Measurements from ENCODE around the gene TAOK1.

DNA sequence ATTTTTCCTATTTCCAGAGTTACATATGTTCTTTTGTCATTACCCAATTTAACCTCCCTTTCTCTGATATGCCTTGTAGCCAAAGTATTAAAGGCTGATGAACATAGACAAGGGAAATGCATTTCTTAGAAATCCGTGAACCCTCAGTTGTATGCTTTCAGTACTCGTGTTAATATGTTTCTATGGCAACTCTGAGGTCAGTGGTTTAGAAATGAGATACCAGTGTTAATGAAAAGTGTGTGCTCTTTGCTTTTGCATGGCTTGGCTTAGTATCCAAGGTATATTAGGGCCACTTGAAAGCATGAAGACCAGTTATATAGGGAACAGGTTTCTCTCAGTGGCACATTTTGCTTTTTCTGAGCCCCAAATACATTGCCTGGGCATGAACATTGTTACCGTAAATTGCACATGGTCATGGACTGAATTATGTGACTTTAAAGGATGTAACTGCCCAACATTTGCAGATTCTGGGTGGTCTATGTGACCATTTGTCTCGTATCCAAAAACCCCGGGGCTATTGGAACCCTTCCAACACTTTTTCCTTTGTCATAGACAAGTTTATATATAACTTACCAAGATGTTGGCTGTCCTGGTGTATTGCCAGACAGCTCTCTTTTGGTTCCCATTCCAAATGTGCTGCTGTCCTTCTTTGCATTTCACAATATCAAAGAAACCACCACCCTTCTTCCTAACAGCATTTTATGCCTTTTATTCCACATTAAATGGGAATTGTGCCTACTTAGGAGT, 159.2 kb downstream of the TAOK1 start:
- TF ChIP-seq, protein P1, sequence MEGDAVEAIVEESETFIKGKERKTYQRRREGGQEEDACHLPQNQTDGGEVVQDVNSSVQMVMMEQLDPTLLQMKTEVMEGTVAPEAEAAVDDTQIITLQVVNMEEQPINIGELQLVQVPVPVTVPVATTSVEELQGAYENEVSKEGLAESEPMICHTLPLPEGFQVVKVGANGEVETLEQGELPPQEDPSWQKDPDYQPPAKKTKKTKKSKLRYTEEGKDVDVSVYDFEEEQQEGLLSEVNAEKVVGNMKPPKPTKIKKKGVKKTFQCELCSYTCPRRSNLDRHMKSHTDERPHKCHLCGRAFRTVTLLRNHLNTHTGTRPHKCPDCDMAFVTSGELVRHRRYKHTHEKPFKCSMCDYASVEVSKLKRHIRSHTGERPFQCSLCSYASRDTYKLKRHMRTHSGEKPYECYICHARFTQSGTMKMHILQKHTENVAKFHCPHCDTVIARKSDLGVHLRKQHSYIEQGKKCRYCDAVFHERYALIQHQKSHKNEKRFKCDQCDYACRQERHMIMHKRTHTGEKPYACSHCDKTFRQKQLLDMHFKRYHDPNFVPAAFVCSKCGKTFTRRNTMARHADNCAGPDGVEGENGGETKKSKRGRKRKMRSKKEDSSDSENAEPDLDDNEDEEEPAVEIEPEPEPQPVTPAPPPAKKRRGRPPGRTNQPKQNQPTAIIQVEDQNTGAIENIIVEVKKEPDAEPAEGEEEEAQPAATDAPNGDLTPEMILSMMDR (tag by site-specific recombination; IDR thresholded peaks at IDR 0.05), result no peak
- TF ChIP-seq ZFP37 (tag by site-specific recombination; IDR thresholded peaks at IDR 0.05) (no peak), ZBTB26 (tag by site-specific recombination; optimal IDR thresholded peaks at IDR 0.05) (no peak), ZNF175 (tag by site-specific recombination; IDR thresholded peaks at IDR 0.05) (no peak)

Data from HEK293 (cell line).